Activated CD4-positive, alpha-beta T cell treated with anti-CD3 and anti-CD28 coated beads, Interleukin-2, amount 50 U/mL, for 48 hours (primary cell): ENCODE measurements around the gene TMEM201.
"Not testable (repeated sequence)": the region's sequence is repeated elsewhere in the genome, so short reads cannot be mapped to it uniquely, and the experiment has no call there.

Experiments used
- DNase-seq, 2 experiments: peaks; one replicate each; pipeline ENCODE4 v3.0.0-alpha.2; 2020

The TMEM201 gene

GRCh38 chr1:9624081-9624480 is 35.4 kb downstream of the TMEM201 start:
- DNase-seq: no peak

- DNase-seq: not testable (repeated sequence)
Measured at GRCh38 chr1:9625030-9625429, 36.3 kb downstream of the TMEM201 start.

- peak; percentile 25 to 28 for DNase-seq
Measured at GRCh38 chr1:9626201-9626608, 37.5 kb downstream of the TMEM201 start.

- DNase-seq: peak; percentile 78 to 86
Measured at GRCh38 chr1:9628541-9629444, 40.1 kb downstream of the TMEM201 start.

- DNase-seq: peak; percentile 82 to 86
Measured at GRCh38 chr1:9629445-9630201, 40.9 kb downstream of the TMEM201 start.

- DNase-seq: peak; percentile 35 to 37
Measured at GRCh38 chr1:9630331-9631111, 41.8 kb downstream of the TMEM201 start.

- DNase-seq: no peak
Measured at GRCh38 chr1:9631613-9632012, 42.9 kb downstream of the TMEM201 start.

- no peak for DNase-seq
Measured at GRCh38 chr1:9633493-9633892, 44.8 kb downstream of the TMEM201 start.

GRCh38 chr1:9634582-9634981 is 45.9 kb downstream of the TMEM201 start:
- no peak for DNase-seq

- no peak for DNase-seq
Measured at GRCh38 chr1:9639227-9639626, 50.5 kb downstream of the TMEM201 start.

GRCh38 chr1:9643351-9644256 is 54.9 kb downstream of the TMEM201 start:
- DNase-seq: no peak

GRCh38 chr1:9646037-9646436 is 57.3 kb downstream of the TMEM201 start:
- no peak for DNase-seq

- no peak for DNase-seq
Measured at GRCh38 chr1:9648171-9648570, 59.5 kb downstream of the TMEM201 start.

GRCh38 chr1:9649769-9650168 is 61.1 kb downstream of the TMEM201 start:
- no peak for DNase-seq

- no peak for DNase-seq
Measured at GRCh38 chr1:9651220-9651564, 62.5 kb downstream of the TMEM201 start.

- DNase-seq: peak; percentile 57 to 58
Measured at GRCh38 chr1:9651565-9652378, 63.1 kb downstream of the TMEM201 start, which contains the start of gene PIK3CD. PIK3CD (plus strand) TSS chr1:9651731; CDS start chr1:9710456, 58,725 bp downstream.

GRCh38 chr1:9652379-9653209 is 63.9 kb downstream of the TMEM201 start:
- peak; percentile 53 to 57 for DNase-seq

GRCh38 chr1:9653210-9653490 is 64.4 kb downstream of the TMEM201 start:
- DNase-seq: no peak

GRCh38 chr1:9653491-9654050 is 64.9 kb downstream of the TMEM201 start:
- peak; percentile 60 to 70 for DNase-seq
